ENCODE results near the gene TNRC6C.

The TNRC6C gene

GRCh38 chr17:77957857-77958715 lies at the start of gene TNRC6C:
TNRC6C (plus strand) TSS chr17:77958703; CDS start chr17:78004207, 45,504 bp downstream.
- peak; percentile 99 to 100 for DNase-seq

DNA sequence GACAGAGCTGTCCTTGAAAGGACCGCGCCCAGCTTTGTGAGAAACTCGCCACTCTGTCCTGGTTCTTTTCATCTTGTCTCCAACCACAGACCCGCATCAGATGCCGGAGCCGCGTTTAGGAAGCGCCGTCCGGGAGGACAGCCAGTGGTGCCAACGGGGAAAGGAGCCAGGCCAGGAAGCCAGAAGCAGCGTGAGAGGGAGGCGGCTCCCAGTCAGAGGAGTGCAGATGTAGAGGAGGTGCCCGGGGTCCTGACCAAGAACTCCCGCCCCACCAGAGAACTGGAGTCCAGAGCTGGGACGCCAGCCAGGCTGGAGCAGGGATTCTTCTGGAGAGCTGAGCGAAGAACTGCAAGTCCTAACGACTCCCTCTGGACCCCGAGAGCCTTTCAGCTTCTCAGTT lies 49.3 kb upstream of the TNRC6C start:
- DNase-seq: no peak

GRCh38 chr17:77909816-77910215 lies 48.7 kb upstream of the TNRC6C start:
- no peak for DNase-seq

GRCh38 chr17:77914385-77915254 lies 43.9 kb upstream of the TNRC6C start:
- no peak for DNase-seq

DNA sequence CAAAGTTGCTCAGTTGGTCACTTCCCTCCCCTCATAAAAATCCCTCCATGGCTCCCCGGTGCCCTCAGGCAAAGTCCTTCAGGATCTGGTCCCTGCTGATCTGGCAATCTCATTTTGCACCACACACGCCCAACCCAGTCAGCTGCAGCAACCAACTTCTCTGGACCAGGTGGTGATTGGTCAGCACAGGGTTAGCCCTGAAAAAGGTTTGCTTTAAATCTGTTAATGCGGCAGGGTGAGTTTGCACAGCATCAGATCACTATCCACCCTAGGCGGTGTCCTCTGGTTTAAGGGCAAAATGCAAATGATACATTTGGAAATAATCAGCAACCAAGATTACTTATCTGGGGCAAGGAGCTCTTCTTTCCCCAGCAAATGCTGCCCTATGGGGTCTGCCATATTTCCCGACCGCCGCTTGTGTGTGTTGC lies 42.9 kb upstream of the TNRC6C start:
- no peak for DNase-seq

DNA sequence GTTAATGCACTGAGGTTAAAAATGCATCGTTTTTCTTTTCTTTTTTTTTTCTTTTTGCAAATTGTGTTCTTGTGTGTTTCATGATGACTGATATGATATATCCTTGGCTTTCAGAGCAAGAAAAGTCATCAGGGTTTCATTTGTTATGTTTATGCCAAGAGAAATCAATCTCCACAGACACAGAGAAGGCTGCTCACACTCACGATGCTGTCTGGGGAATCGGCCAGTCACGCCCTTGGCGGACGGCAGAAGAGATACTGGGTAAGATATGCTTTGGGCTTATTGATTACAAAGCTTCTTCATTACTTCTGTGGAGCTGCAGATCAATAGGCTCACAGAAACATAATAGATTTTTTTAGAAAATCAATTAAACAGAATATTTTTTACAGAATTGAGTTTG lies 42.2 kb upstream of the TNRC6C start:
- no peak for DNase-seq

DNA sequence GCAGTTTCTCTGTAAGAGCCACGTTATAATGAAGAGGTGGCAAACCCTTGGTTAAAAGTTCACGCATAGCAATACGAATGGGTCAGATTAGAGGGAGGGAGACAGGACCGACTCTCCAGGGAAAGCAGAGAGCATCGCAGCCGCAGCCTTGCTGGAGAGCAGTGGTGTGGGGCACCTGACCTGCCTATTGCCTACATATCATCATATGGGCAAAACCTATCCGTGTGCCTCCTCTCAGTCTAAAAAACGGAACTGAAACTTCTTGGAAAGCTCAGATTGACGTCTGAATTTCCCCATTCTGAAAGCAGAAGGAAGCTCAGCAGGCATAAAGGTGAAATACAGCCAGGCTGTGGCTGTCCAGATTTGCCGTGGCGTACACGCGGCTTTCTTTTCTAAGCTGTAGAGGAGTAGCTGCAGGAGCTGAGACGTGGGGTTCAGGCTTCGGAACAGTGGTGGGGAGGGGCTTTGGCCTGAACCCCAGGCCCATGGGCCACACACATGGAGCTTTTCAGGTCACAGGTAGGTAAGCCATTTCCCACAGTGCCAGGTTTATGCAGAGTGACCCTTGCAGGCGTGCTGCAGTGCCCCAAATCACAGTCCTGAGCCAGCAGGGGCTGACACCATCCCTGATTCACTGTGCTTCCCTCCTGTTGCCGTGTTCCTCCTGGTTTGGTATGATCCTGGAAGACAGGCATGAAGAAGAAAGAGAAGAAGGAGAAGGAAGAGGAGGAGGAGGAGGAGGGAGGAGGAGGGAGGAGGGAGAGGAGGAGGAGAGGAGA lies 41.6 kb upstream of the TNRC6C start:
- no peak for DNase-seq

DNA sequence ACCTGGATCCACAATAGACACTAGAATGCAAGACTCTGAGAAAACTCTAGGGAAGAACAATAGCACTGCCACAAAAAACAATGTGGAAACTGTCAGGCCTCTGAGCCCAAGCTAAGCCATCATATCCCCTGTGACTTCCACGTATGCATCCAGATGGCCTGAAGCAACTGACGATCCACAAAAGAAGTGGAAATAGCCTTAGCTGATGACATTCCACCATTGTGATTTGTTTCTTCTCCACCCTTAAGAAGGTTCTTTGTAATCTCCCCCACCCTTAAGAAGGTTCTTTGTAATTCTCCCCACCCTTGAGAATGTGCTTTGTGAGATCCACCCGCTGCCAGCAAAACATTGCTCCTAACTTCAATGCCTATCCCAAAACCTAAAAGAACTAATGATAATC lies 39.2 kb upstream of the TNRC6C start:
- no peak for DNase-seq

- no peak for DNase-seq
Observed at GRCh38 chr17:77923135-77923534, 35.4 kb upstream of the TNRC6C start.

DNA sequence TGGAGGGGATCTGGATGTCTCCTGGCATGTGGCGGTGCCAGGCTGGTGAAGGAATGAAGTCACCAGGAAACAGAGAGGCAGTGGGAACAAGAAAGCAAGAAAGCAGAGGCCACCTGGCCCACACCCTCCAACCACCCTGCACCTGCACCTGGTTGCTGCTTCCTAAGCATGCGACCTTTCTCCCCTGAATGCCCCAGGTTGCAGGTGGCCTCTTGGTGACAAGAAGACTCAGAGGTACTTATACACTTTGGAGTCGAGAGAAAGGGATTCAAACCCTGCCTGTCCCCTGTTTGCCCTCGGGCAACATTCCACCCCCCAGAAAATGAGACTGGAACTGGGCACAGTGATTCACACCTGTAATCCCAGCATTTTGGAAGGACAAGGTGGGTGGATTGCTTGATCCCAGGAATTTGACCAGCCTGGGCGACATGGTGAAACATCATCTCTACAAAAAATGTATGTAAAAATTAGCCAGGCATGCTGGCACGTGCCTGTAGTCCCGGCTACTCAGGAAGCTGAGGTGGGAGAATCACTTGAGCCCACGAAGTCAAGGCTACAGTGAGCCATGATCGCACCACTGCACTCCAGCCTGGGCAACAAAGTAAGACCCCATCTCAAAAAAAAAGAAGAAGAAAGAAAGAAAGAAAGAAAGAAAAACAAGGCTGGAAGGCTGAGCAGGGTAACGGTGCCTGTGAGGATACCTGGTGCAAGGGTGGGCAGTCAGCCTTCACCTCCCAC lies 34.6 kb upstream of the TNRC6C start:
- no peak for DNase-seq

- DNase-seq: peak; percentile 9 to 30
Observed at GRCh38 chr17:77924757-77925336, 33.7 kb upstream of the TNRC6C start.

GRCh38 chr17:77925831-77926543 lies 32.5 kb upstream of the TNRC6C start:
- no peak for DNase-seq

GRCh38 chr17:77926981-77927380 lies 31.5 kb upstream of the TNRC6C start:
- no peak for DNase-seq

GRCh38 chr17:77927777-77928518 lies 30.6 kb upstream of the TNRC6C start:
- no peak for DNase-seq

GRCh38 chr17:77928519-77929179 lies 29.9 kb upstream of the TNRC6C start:
- DNase-seq: no peak

- no peak for DNase-seq
Observed at GRCh38 chr17:77929180-77929564, 29.3 kb upstream of the TNRC6C start.

DNA sequence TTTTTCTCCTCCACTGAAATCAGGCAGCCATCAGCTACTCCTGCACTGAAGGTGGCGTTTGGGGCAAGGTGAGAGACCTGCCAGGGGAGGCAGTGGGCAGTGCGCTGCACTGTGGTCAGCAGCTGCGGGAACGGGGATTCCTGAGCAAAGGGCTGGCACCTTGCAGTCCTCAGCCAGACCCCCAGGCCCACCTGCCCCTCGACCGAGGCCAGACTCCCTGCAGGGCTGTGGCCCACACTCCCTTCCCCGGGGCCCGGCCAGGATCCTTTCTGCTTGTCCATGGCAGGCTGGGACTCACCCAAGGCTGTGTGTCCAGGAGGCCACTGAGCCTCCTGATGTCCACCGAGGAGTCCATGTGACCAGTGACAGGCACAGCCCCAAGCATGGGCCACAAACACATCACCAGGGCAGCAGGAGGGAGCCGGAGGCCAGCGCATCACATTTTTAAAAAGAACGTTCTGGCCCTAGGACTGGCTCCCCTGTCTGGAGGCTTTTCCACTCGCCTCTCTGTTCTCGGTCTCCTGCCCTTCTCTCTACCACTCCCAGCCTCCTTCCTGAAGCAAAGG lies 28.5 kb upstream of the TNRC6C start:
- DNase-seq: no peak

DNA sequence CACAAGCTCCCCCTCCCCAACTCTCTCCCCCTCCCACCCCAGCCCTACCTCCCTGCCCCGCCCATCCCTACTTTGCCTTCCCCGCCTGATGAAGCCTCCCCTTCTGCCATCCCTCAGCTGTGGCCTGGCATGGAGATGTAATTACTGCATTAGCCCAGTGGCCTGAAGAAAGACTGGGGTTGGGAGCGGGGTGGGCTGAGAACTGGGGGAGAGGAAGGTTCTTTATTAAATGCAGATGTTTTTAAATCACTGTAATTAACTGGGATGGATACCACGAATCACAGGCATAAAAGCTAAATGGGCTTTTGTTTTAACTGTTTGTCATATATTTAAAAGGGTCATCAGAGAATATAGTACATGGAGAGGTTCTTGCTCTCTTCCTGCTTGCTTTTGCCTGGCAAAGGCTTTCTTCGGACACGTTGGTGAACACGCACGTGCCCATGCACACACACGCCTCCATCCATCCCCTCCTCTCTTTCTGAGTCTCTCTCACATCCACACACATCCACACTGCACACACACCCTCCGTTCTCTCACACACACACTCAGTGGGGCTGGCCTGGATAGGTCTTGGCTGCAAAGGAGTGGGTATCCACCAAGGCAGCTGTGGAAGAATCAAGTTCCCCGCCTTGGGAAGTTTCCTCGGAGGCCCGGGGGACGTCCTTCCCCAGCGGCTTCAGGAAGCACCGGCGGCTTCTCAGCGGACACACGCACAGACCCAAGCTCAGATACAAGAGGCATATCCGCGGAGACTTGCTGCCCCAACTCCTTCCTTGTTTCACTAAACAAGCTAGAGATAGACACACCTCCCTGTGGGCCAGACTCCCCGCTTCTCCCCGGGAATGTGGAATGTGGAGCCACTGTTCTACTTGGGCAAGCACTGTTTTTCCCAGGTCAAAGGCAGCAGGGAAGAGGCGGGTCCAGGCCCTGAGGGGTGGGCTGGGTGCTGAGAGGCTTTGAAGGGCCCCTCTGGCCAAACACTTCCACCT lies 27.4 kb upstream of the TNRC6C start:
- no peak for DNase-seq
